Pancreas (tissue), 10 donors: ENCODE measurements around the gene GNAS-AS1. TPM values are rescaled to one million over a fixed set of nuclear protein-coding genes. Genes with fewer than 3 reads are reported as not detected.
"Not testable (repeated sequence)": the region's sequence is repeated elsewhere in the genome, so short reads cannot be mapped to it uniquely, and the experiment has no call there.

ENCODE experiments used
- ATAC-seq, 4 donors: fragments of 200-7000 bp; cut with Tn5 transposase; one replicate each; pipeline versions ENCODE4 v1.8.0 to v1.9.1; 2020; ENCODE audit warnings: mild to moderate bottlenecking in 4 of 4, moderate library complexity in 4 of 4
- DNase-seq, 6 donors: peaks; one replicate each; pipeline ENCODE4 v3.0.0-alpha.2; 2020
- FAIRE-seq: peaks from 2 replicates; lab custom pipeline; 2012; peaks lifted over from hg19 to GRCh38; lab: Jason Lieb, UNC
- H3K27ac ChIP-seq, 4 donors: fragments of 200-600 bp; sonication (generic); 1 replicate in 3 of 4; 2 replicates in 1 of 4; pipeline versions ENCODE4 v1.5.0 to v1.8.0; 2020
- H3K27me3 ChIP-seq, 4 donors: fragments of 200-600 bp; one replicate each; pipeline ENCODE4 v1.8.0; 2021
- H3K36me3 ChIP-seq, 3 donors: fragments of 200-600 bp; sonication (generic) in 1 of 3; one replicate each; pipeline versions ENCODE4 v1.5.0 to v1.8.0; 2020 to 2021
- H3K4me1 ChIP-seq, 3 donors: fragments of 200-600 bp; one replicate each; pipeline ENCODE4 v1.8.0; 2021
- H3K4me3 ChIP-seq, 4 donors: fragments of 200-600 bp; sonication (generic) in 2 of 4; one replicate each; pipeline versions ENCODE4 v1.5.0 to v1.8.0; 2020 to 2021
- H3K9me3 ChIP-seq, 4 donors: fragments of 200-600 bp; one replicate each; pipeline ENCODE4 v1.8.0; 2021
- CTCF ChIP-seq, 4 donors: fragments of 200-600 bp; sonication (generic) in 3 of 4; IDR thresholded peaks; one replicate each; pipeline versions ENCODE4 v1.5.0 to v1.8.0; 2021; ENCODE audit warnings: antibody characterized with exemption in 4 of 4
- WGBS, 2 donors: extraction: QIAGEN DNeasy Blood & Tissue Kit; methylation state at CpG; one replicate each; pipeline ENCODE4 v1.1.7; 2013; 5-methylcytosine and 5-hydroxymethylcytosine counted together
- intact Hi-C, 3 donors: fragments of 100-400 bp; cut with DNase I; formaldehyde crosslinking; loops; one replicate each; pipeline versions ENCODE4 v1.11.1 to v1.14.2; 2022
- polyA plus RNA-seq, 2 donors: library from polyadenylated mRNA; stranded (reverse); fragments of 200-250 nt; gene quantifications; one replicate each; pipeline ENCODE4 v1.2.3, GENCODE V29; 2013
- total RNA-seq, 6 donors: library from RNA; stranded (reverse); fragmentation: NEBNext Ultra II Directional in 4 of 6; extraction: Animal tissue kit (Norgen Biotek cat#: 25700) in 4 of 6; gene quantifications; one replicate each; pipeline versions ENCODE4 v1.2.1 to v1.2.4, GENCODE V29; 2021 to 2023
- donor health status: healthy with polysubstance abuse.
- donor health status: DM: no; HTN: no; CAD: no; lungs with moderate emphysema.
- donor health status: DM: no; HTN: no; CAD: no.
- donor health status: control.
- donor health status: control.
- donor health status: Bipolar disorder and iron deficiency.
- donor health status: DM: yes; HTN: yes; CAD: no.
- donor health status: DM: no; HTN: no; CAD: no.
- donor health status: DM: no; HTN: no; CAD: no.
- donor health status: DM: yes; HTN: yes; CAD: no.

Gene GNAS-AS1
- total and polyA plus RNA-seq, 8 donors = 0.47 to 2.8 (median 0.58) TPM

DNA sequence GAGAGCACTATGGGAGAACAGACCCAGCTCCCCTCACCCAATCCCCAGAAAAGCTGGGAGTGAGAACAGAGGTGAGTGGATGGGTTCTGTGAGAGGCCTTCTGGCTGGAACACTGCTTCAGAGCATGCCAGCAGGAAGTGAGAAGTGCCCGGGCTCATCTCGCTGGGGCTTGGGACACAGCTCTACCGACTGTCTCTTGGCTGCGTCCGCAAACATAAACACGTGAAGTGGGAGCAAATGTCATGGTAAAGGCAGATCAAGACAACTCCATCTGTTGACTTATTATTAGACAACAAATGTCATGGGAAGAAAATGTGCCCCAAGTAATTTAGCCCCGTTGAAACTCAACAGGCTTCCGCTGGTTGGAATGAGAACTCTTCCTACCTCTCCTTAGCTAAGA is 25.9 kb downstream of the GNAS-AS1 start:
- ATAC-seq = no peak
- H3K27me3 ChIP-seq = no peaks in the 10 kb centered on the region
- no peak overlapping the region for H3K27ac ChIP-seq
- no peaks in the 10 kb centered on the region for H3K36me3 ChIP-seq
- 85 to 92% methylated on average over 8 of the region's 8 CpGs for WGBS, 2 donors
- DNase-seq = no peak
- intact Hi-C loops = no loop called here
- H3K9me3 ChIP-seq = no peaks in the 10 kb centered on the region
- H3K4me3 ChIP-seq = no peak overlapping the region
- no peak for TF ChIP-seq CTCF (IDR thresholded peaks at IDR 0.05)
- H3K4me1 ChIP-seq = no peaks in the 10 kb centered on the region
- FAIRE-seq = no peak

GRCh38 chr20:58822748-58823730 is 27.7 kb downstream of the GNAS-AS1 start:
- 84 to 89% methylated on average over 26 of the region's 26 CpGs for WGBS, 2 donors
- no peaks in the 10 kb centered on the region for H3K27me3 ChIP-seq
- H3K4me3 ChIP-seq = no peak overlapping the region
- no peaks in the 10 kb centered on the region for H3K4me1 ChIP-seq
- no peak for TF ChIP-seq CTCF (IDR thresholded peaks at IDR 0.05)
- H3K9me3 ChIP-seq = no peaks in the 10 kb centered on the region
- no peak overlapping the region for H3K27ac ChIP-seq
- H3K36me3 ChIP-seq = no peaks in the 10 kb centered on the region
- no peak for DNase-seq
- intact Hi-C loops = no loop called here
- no peak for ATAC-seq
- FAIRE-seq = no peak

DNA sequence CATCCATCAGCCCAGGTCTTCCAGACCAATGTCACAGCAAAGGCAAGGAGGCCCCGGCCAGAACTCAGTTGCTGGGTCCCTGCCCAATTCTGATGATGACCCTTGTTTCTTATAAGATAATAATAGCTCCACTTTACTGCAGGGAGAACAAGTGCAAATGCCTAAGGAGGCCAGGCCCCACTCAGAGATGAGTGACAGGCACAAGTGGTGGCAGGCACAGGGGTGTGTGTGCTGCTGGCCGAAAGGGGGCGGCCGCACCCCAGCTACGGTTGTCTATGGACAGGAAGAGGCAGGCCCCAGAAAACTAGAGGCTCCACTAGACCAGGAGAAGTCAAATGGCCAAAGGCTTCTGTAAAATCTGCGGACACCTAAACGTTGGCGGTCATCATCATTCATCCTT is 28.6 kb downstream of the GNAS-AS1 start:
- WGBS, 2 donors = 85 to 90% methylated on average over 8 of the region's 8 CpGs
- ATAC-seq (no peak), DNase-seq (no peak), FAIRE-seq (no peak)
- Histone ChIP-seq H3K36me3 (no peaks in the 10 kb centered on the region), H3K9me3 (no peaks in the 10 kb centered on the region), H3K27ac (no peak overlapping the region), H3K4me3 (no peak overlapping the region), H3K4me1 (no peaks in the 10 kb centered on the region), H3K27me3 (no peaks in the 10 kb centered on the region)
- intact Hi-C loops = no loop called here
- no peak for TF ChIP-seq CTCF (IDR thresholded peaks at IDR 0.05)

DNA sequence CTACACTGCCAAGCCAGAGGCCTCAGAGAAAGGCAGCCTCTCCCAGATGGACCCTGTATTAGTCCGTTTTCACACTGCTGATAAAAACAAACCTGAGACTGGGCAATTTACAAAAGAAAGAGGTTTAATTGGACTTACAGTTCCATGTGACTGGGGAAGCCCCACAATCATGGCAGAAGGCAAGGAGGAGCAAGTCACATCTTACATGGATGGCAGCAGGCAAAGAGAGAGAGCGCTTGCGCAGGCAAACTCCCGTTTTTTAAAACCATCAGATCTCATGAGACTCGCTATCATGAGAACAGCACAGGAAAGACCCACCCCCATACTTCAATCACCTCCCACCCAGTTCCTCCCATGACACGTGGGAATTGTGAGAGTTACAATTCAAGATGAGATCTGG is 30.2 kb downstream of the GNAS-AS1 start:
- FAIRE-seq, intact Hi-C loops, H3K27me3 ChIP-seq, H3K9me3 ChIP-seq, H3K36me3 ChIP-seq, H3K27ac ChIP-seq, H3K4me3 ChIP-seq, ATAC-seq, H3K4me1 ChIP-seq, DNase-seq: not testable (repeated sequence)
- WGBS, 2 donors = 85 to 86% methylated on average over 6 of the region's 6 CpGs

GRCh38 chr20:58819921-58820320 is 30.8 kb downstream of the GNAS-AS1 start:
- H3K36me3 ChIP-seq = no peaks in the 10 kb centered on the region
- no peak for TF ChIP-seq CTCF (IDR thresholded peaks at IDR 0.05)
- no peak overlapping the region for H3K27ac ChIP-seq
- WGBS, 2 donors = 90 to 91% methylated on average over 13 of the region's 13 CpGs
- no peaks in the 10 kb centered on the region for H3K27me3 ChIP-seq
- DNase-seq (no peak), ATAC-seq (no peak), FAIRE-seq (no peak)
- intact Hi-C loops = no loop called here
- no peaks in the 10 kb centered on the region for H3K4me1 ChIP-seq
- no peaks in the 10 kb centered on the region for H3K9me3 ChIP-seq
- H3K4me3 ChIP-seq = no peak overlapping the region
